ENCODE results near the gene PRKAG3.

Gene PRKAG3

DNA sequence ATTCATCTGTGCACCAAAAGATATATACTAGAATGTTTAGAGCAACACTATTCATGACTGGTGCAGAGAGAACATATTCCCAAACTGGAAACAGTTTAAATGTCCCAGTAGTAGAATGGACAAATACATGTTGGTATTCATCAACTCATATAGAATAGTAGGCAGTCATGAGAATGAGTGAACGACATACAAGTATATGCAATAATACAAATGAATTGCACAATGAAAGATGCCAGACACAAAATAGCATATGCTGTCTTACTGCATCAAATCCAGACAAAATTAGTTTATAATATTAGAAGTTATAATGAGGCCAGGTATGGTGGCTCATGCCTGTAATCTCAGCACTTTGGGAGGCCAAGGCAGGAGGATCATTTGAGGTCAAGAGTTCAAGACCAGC is 8.3 kb upstream of the PRKAG3 start:
- no peak for DNase-seq (ENCODE audit: low read depth, low spot score)

DNA sequence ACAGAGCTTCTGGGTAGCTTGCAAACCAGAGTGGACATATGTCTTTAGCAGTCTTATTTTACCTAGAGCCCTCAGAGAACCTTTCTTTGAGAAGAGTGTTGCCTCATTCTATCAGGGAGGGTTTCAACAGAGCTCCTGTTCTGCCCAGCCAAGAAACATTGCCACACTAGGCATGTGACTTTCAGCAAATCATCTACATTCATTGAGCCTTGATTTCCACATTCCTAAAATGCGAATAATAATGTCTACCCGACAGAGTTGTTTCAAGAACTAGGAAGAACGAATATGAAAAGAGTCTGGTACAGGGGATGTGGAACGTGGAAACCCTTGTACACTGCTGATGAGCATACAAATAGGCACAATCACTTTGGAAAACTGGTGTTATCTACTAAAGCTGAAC is 7.8 kb upstream of the PRKAG3 start:
- no peak for DNase-seq (ENCODE audit: low read depth, low spot score)

DNA sequence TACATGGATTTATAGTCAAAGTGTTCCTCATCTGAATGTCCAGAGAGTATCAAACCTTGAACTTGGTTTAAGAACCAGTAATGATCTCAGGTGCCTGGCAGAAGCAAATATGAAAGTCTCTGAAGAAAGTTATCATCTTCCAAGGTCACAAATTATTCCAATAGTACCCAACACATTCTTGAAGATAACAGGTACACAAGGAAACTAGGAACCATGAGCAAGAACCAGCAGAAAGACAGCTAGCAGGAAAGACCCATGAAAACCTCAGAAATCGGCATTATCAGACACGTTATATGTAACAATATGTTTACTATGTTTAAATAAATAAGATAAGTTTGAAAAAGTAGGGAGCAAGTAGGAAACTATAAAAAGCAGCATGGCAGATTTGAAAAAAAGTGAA is 5.9 kb upstream of the PRKAG3 start:
- no peak for DNase-seq (ENCODE audit: low read depth, low spot score)

DNA sequence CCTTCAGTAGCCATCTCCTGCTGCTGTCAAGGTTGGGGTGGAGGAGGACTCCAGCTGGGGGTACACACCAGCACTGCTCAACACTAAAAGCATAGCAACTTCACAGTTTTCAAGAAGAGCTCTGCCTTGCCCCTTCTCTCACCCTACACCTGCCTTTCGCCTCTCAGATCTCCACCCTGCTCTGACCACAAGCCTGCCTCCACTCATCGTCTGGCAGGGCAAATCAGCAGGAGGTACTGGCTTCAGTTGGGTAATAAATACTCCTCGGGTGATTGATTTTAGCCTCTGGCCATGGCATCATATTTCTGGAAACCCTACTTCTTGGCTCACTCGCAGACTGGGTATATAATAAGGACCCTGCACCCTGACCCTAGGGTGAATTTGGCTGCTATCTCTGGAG is 3.1 kb upstream of the PRKAG3 start:
- DNase-seq (ENCODE audit: low read depth, low spot score) = no peak

DNA sequence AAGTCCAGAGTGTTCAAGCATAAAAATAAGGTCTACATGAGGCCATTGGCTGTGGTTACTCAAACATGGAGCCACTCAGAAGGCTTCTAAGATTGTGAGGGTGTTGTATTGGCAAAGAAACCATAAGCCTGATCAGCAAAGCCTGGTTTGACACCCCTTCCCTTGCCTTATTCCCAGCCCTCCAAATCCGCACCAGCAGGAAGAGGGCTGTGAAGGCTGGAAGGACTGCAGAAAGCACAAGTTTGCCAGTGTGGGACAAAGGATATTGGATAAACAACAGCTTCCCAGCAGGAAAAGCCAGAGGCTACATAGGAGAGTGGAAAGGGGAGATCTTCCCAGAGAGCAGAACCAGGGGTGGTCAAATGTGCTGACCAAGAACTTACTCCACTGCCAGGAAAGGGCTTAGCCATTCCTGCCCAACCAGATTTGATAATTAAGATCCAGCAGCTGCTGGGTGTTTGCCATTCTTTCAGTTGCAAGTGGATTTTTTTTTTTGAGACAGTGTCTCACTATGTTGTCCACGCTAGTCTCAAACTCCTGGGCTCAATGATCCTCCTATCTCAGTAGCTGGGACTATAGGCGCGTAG is 1.5 kb upstream of the PRKAG3 start:
- no peak for DNase-seq (ENCODE audit: low read depth, low spot score)

DNA sequence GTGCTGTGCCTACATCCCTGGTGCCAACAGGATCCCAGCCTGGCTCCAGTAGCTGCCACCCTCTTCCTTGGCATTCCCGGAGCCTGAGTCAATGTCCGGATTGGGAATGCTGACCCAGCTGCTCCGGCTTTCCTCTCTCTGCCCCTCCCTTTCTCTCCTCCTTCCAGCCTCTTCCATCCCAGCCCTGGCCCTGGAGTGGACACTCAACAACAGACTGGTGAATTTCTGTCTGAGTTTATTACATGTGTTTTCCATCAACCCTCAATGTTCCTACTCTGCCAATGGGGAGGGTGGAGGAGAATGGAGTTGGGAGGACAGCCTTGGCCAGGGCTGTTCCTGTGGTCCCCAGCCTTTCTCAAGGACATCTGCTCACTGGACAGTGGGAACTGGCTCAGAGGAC is 917 bp upstream of the PRKAG3 start:
- no peak for DNase-seq (ENCODE audit: low read depth, low spot score)

DNA sequence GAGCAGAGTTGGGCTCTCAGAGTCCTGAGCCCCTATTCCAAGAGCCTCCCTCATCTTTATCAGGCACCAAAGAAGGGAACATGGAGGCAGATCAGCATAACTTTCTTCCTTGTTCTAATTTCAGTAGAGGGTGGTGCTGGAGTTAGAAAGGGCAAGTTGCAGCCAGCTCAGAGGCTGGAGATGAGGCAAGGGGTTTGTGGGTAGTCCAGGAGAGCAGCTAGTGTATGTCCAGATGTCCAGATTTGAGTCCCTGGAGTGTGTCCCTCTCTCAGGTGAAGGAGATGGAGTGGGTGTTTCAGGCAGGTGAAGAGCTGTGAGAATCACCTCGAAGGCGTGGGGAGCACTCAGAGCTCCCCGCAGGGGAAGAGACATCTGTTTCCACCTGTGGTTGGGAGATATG is 478 bp upstream of the PRKAG3 start:
- DNase-seq (ENCODE audit: low read depth, low spot score) = no peak

DNA sequence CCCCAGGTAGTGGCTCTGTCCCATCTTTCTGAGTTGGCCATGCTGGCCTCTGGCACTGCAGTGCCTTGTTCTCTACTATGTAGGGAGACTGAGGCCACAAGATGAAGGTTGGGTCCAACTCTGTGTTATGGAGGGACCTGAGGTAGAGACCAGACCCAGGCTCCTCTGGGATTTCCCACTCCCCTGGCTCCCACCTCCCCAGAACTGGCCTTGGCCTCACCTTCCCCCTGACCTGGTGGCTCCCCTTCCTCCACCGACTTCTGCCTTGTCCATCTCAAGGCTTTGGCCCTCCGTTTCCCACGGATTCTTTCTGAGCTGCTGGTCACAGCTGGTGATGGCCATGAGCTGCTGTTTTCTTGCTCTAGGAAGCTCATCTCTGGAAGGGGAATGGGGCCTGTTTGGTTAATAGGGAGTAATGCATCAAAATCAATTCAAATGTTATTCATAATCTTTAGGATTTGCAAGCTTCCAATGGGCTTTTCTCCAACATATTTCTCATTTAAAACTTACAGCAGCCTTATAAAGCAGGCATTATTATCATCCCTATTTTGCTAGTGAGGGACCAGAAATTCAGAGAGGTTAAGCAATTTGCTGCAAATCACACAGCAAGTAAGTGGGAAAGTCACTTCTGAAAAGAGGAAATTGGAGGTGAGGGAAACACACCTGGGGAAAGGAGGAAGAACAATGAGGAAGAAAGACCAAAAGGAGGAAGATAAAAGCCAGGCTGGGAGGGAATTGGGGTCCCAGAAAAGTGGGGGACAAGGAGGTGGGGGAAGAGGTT is 887 bp downstream of the PRKAG3 start:
- DNase-seq (ENCODE audit: low read depth, low spot score) = no peak

DNA sequence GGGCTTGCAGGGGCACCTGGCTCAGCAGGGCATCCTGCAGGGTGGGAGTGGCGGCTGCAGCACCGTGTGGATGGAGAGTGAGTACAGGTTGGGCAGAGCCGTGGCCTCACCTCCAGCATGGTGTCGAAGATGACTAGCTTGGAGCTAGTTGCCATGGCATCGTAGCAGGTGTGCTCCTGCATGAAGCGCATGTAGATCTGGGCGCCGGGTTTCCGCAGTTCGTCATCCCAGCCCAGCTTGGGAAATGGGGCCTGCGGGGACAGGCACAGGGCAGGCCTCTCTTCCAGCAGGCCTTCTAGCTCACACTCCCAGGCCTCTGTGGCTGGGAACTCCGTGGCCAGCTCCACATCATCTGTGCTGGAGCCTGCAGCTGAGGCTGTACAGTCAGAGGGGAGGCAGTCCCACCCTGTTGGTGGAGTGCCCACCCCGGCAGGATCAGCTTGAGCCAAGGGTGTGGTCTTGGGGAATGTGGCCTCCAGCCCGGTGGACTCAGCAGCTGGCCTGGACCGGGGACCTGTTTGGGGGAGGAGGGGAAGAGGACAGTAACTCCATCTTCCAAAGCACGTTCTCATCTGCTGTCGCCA is 1.6 kb downstream of the PRKAG3 start:
- DNase-seq (ENCODE audit: low read depth, low spot score) = no peak

DNA sequence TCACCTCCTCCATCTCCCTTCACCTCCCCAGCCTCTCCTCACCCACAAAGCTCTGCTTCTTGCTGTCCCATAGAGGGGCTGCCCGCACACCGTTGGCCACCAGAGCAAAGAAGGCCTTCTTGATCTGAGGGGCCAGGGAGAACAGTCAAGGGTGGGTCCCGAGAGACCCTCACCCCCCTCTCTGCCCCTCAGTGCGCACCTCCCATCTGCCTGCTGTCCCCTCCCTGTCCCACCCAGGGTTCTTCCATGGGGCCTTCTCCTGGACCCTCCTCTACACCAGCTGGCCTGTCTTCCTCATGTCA is 3.2 kb downstream of the PRKAG3 start:
- DNase-seq (ENCODE audit: low read depth, low spot score) = no peak

DNA sequence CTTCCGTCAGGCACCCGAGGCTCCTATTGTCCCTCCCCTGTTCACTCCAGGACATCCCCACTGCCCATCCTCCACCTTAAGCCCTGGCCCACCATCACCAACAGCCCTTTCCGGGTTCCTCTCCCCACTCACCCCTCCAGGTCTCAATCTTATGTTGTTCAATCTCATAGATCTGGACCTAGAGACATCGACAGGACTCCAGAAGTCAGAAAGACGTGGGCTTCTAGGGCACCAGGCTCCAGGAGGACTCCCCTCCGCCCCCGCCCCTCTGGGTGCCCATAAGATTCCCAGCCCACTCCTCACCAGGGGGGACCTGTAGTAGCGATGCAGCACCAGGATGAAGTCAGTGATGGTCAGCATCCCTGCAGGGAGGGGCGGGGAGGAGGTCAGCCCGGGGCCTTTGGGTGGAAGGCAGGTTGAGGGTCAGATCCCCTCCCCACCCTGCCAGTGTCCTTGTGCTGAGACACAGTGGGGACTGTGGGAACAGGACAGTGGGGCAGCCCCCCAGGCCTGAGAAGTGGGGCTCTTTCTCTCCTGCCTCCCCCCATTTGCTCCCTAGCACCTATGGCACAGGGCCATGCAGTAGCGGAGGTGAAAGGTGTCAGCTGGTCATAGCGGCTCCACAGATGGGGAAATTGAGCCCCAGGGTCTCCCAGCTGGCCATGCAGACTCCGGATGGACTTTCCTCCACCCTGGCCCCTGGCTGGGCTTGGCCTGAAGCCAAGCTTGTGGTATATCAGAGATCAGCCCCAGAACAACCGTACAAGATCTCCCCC is 3.7 kb downstream of the PRKAG3 start:
- DNase-seq (ENCODE audit: low read depth, low spot score) = no peak

DNA sequence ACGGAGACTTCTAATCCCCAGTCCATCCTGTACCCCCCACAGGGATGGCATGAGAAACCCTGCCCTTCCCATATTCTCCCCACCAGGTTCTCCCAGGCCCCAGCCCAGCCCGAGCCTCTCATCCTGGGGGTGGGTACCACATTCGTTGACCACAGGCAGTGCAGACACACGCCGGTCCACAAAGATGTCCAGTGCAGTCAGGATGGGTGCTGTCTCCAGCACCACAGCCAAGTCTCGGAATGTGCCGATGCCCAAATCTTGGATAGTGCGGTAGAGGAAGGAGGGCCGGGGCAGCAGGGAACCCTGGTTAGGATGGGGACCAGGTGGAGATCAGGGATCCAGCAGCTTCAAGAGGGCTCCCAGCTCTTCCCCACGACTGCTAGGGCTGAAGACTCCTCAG is 4.8 kb downstream of the PRKAG3 start:
- no peak for DNase-seq (ENCODE audit: low read depth, low spot score)

DNA sequence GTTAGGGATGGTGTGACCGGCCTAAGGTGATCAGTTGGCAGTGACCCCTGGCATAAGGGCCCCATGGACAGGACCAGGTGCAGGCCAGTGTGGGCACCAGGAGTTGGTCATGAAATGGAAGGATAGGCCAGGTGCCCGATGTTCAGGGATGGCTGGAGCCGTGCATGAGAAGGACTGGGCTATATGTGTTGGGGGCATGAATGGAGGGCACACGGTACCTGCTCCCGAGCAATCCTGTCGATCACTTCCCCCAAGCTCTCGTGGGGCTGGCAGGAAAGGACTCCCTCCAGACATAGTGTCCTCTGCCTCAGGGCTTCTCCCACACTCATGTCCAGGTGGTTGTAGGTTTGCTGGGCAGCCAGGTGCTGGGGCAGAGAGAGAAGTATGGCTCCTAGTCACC is 7.6 kb downstream of the PRKAG3 start:
- DNase-seq (ENCODE audit: low read depth, low spot score) = no peak

DNA sequence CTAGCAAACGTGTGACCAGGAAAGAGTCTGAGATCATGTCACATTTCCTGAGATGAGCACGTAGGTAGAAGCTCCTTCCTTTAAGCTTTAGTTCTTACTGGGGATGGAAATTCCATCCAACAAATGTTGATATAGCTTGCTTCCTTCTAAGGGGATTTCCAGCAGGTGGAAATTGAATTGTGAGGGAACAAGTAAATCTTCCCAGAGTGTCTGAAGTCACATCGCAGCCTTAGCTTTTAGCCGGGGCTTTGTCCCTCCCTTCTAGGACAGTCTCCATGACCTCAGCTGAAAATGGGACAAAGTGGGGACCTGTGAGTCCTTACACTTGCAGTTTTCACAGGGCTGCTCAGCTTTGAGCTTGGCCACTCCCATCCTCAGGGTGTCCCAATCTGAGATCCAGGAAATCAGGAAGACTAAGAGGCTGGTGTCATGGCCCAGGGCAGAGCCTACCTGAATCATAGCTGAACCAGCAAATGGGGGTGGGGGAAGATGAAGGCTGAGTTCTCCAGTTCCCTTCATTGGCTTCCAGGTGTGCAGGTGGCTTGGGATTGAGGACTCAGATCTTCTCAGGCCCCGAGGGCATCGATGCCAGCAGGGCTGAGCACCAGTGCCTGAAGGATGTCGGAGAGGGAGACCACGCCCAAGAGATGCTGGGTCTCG is 8.3 kb downstream of the PRKAG3 start:
- no peak for DNase-seq (ENCODE audit: low read depth, low spot score)

DNA sequence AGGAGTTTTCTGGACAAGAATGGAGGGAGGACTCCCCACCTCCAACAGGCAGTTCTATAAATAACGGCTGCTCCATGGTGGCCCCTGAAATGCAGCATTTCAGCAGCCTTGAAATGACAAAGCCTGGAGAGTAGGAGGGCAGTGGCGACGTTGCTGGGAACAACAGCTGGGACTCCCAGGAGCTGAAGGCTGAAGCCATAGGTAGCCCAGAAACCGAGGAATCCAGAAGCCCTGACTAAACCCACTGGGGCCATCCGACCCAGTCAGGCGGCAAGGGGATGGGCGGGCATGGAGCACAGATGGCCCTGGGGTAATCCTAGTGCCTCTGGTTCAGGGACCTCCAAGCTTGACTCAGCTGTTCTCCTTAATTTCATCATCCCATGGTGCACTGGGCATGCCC is 9.0 kb downstream of the PRKAG3 start:
- DNase-seq (ENCODE audit: low read depth, low spot score) = no peak

DNA sequence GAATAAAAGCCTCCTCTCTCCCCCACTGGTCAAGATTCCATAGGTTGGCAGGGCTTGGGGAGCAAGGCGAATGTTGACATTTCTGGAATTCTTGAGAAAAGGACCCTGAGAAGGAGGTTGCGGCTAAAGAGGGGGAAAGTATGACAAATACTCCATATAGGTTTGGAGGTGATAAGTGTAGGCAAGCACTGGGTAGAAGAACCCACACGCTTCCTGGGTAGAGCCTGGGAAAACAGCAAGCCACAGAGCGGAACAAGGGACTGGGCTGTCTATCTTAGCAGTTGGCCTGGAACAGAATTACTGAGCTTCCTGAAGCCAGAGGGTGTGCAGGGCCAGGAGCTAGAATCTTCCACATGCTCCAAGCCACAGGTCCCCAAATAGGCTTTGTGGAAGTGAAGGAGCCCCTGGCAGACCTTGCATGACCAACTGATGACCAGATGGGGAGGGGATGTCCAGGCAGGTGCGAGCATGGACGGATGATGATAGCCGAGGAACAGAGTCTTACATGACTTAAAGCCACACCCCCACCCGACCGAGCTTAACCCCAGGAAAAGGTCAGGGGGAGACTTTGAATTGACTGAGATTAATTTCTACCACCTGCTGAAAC is 9.9 kb downstream of the PRKAG3 start:
- DNase-seq (ENCODE audit: low read depth, low spot score) = no peak

DNA sequence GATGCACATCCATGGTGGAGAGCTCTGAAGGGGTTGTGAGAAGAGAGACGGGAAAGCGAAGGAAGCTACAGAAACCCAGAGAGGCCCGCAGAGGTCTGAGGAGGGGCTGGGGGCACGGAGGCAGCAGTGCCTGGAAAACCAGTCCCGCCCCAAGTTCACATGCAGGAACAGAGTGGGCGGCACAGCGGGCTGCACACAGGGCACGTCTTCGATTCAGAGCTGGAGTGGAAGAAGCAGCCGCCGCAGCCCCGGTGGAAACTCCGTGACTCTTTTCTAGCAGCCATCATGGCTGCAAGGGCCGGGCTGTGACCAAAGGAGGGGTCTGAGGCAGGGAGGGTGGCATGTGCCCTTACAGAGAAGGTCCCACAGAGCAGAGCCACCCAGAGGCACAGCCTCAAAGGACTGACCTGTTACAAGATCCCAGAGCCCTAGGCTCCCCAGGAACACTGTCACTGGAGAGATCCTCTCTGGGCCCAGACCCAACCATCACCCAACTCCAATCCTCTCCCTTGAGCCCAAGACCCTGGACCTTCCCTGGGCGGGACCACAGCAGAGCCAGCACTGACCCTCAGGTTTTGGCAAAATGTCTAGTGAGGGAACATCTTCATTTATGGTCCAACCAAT is 10.7 kb downstream of the PRKAG3 start:
- DNase-seq (ENCODE audit: low read depth, low spot score) = no peak

DNA sequence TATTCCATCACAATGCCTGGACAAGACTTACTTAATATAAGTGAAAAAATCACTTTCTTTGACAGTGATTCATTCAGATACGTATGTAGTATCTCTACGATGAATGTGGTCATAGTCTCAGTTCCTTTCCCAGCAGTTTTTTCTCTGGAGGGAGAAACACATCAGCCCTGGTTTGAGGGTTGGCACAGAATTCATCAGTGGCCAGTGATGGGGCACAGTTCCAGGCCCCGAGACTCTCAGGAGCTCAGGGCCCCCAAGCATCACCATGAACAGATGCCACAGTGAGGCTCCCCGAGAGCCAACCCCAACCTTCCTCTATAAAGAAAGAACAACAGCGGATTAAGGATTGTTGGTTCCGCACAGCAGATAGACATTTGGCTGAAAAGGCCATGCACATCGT is 12.5 kb downstream of the PRKAG3 start:
- DNase-seq (ENCODE audit: low read depth, low spot score) = no peak

DNA sequence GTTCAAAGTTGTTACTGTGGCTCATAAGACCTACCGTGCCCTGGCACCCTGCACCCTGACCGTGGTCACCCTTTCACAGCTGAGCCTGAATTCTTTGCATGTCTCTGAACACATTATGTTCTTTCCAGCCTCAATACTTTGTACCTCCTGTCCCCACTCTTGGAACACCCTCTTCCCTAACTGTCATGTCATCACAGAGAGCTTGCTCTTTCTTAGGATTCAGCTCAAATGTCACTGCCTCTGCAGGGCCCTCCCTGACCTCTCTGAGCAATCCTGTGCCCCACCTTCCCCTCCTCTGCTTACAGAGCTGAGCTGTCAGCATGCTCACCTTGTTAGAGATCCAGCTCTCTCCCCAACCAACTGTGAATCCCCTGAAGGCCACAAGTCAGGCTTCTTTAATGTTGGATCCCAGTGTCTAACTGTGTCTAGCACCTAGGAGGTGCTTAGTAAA is 15.0 kb downstream of the PRKAG3 start:
- DNase-seq (ENCODE audit: low read depth, low spot score) = no peak

DNA sequence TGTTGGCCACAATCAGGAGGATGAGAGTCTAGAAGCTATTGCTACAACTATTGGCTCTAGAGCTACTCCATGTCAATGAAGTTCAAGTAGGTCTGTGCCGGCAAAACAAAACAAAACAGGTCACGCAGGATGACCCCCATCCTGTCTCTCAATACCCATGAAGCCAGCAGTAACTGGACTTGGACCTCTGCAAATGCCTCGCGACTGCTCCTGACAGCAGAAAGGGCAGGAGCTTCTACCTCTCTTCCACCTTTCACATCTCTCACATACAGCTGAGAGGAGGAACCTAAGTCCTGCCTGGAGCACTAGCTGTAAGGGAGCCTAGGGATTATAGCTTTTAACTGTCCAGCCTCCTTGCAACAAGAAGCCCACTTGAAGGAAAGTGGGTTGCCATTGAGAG is 16.0 kb downstream of the PRKAG3 start:
- DNase-seq (ENCODE audit: low read depth, low spot score) = no peak

DNA sequence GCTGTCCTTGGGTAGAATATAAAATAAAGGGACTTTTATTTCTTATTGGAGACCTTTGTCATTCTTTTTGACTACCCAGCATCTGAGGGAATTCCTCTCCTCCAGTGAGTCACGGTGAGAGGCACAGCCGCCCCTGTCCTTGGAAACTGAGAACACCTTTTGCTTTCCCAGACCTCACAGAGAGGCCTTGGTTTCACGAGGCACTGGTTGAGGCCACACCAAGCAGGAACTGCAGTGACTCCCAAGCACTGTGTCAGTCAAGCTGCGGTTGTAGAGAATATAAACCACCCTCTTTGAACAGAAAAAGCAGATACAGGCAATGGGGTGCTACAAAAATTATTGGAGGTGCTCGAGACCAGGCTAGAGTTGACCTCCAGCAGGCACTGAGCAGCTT is 16.4 kb downstream of the PRKAG3 start:
- no peak for DNase-seq (ENCODE audit: low read depth, low spot score)
